Endothelial cell of umbilical vein (primary cell): ENCODE results near the gene DAB2IP. TPM values are rescaled to one million over a fixed set of nuclear protein-coding genes. Genes with fewer than 3 reads are reported as not detected.

Experiments
- BruUV-seq: library from RNA; stranded (reverse); fragments of 400-500 nt; replicated peaks from 2 replicates; lab custom pipeline; 2021; lab: Mats Ljungman, UMichigan
- CTCF ChIA-PET: fragments of 300-600, 350-600 bp; sonication (Branson Sonifier 250); formaldehyde crosslinking; loops from one replicate; lab custom pipeline; 2021; ENCODE audit warnings: antibody characterized with exemption, inconsistent platforms; lab: Charles Lee
- POLR2A ChIA-PET: fragments of 300-600, 350-600 bp; sonication (Branson Sonifier 250); formaldehyde crosslinking; loops from one replicate; lab custom pipeline; 2021; ENCODE audit warnings: antibody characterized with exemption, inconsistent platforms; lab: Charles Lee
- DNase-seq: peaks from one replicate; pipeline ENCODE4 v3.0.0-alpha.2; 2011; ENCODE audit warnings: low read depth, low spot score
- FAIRE-seq: peaks from 2 replicates; lab custom pipeline; 2011; peaks lifted over from hg19 to GRCh38; lab: Jason Lieb, UNC
- H2AFZ ChIP-seq: 2 replicates; pipeline ENCODE4 v1.6.0; 2012; ENCODE audit warnings: low read depth, low read length, control low read depth, inconsistent platforms
- H3K27ac ChIP-seq: 2 replicates; pipeline ENCODE4 v1.5.1; 2011; ENCODE audit warnings: low read depth, mild to moderate bottlenecking, control low read depth, low read length, moderate library complexity; ENCODE audit not compliant: insufficient read depth
- H3K27me3 ChIP-seq, 2 experiments: 2 replicates each; pipeline versions ENCODE4 v1.6.0 to v1.6.1; 2011; ENCODE audit warnings: low read length in 2 of 2, mixed read lengths in 1 of 2; ENCODE audit not compliant: control insufficient read depth in 2 of 2, insufficient read depth in 2 of 2
- H3K36me3 ChIP-seq, 2 experiments: 2 replicates in 1 of 2; 3 replicates in 1 of 2; pipeline ENCODE4 v1.5.1; 2011; ENCODE audit warnings: low read length in 2 of 2, mild to moderate bottlenecking in 1 of 2, moderate library complexity in 1 of 2; ENCODE audit not compliant: control insufficient read depth in 2 of 2, insufficient read depth in 2 of 2; ENCODE audit errors: extremely low read depth in 1 of 2
- H3K4me1 ChIP-seq: 3 replicates; pipeline ENCODE4 v1.5.1; 2011; ENCODE audit warnings: mild to moderate bottlenecking, low read length; ENCODE audit not compliant: control insufficient read depth, insufficient read depth; ENCODE audit errors: extremely low read depth
- H3K4me2 ChIP-seq: 2 replicates; pipeline ENCODE4 v1.6.1; 2011; ENCODE audit warnings: low read length, control low read depth, mixed read lengths; ENCODE audit not compliant: insufficient read depth
- H3K4me3 ChIP-seq, 3 experiments: fragments of 200-600 bp in 1 of 3; sonication (generic), shearing (Covaris generic) in 1 of 3; replicated peaks in 1 of 3; 2 replicates each; pipeline ENCODE4 v1.5.1; 2011 to 2016; ENCODE audit warnings: control low read depth in 3 of 3, low read length in 3 of 3, mild to moderate bottlenecking in 2 of 3, inconsistent platforms in 1 of 3, low read depth in 1 of 3, moderate library complexity in 1 of 3; ENCODE audit not compliant: insufficient read depth in 1 of 3
- H3K79me2 ChIP-seq: 2 replicates; pipeline ENCODE4 v1.6.0; 2012; ENCODE audit warnings: low read length, inconsistent platforms; ENCODE audit not compliant: control insufficient read depth, insufficient read depth
- H3K9ac ChIP-seq: replicated peaks from 2 replicates; pipeline ENCODE3; 2011; ENCODE audit warnings: low read length, control low read depth; ENCODE audit not compliant: insufficient read depth; ENCODE audit errors: extremely low read depth
- H3K9me1 ChIP-seq: replicated peaks from 3 replicates; pipeline ENCODE4 v1.6.0; 2011; ENCODE audit warnings: mild to moderate bottlenecking, low read length; ENCODE audit not compliant: control insufficient read depth, insufficient read depth; ENCODE audit errors: extremely low read depth
- H3K9me3 ChIP-seq: replicated peaks from 2 replicates; pipeline ENCODE4 v1.5.1; 2012; ENCODE audit warnings: low read length, inconsistent platforms; ENCODE audit not compliant: control insufficient read depth, insufficient read depth
- H4K20me1 ChIP-seq: replicated peaks from 2 replicates; pipeline ENCODE3; 2011; ENCODE audit warnings: mild to moderate bottlenecking, low read length; ENCODE audit not compliant: control insufficient read depth, insufficient read depth; ENCODE audit errors: extremely low read depth
- EZH2 ChIP-seq: IDR thresholded peaks from 2 replicates; pipeline ENCODE4 v1.6.1; 2012; ENCODE audit warnings: borderline replicate concordance, low read depth, mild to moderate bottlenecking, moderate library complexity, low read length, inconsistent platforms; ENCODE audit not compliant: severe bottlenecking
- FOS ChIP-seq: IDR thresholded peaks from 2 replicates; pipeline ENCODE4 v1.6.1; 2011; ENCODE audit warnings: mild to moderate bottlenecking, low read length, moderate library complexity, borderline replicate concordance; ENCODE audit not compliant: insufficient read depth
- GATA2 ChIP-seq: IDR thresholded peaks from 2 replicates; pipeline ENCODE4 v1.7.0; 2011; ENCODE audit warnings: low read depth, mild to moderate bottlenecking, moderate library complexity, mixed read lengths, low read length; ENCODE audit not compliant: insufficient read length, insufficient read depth
- JUN ChIP-seq: IDR thresholded peaks from 2 replicates; pipeline ENCODE4 v1.6.1; 2011; ENCODE audit warnings: borderline replicate concordance, low read depth; ENCODE audit not compliant: insufficient read length, insufficient read depth
- MYC ChIP-seq: IDR thresholded peaks from one replicate; pipeline ENCODE4 v1.6.1; 2011; ENCODE audit warnings: mild to moderate bottlenecking, low read depth, low read length
- POLR2A ChIP-seq: IDR thresholded peaks from 2 replicates; pipeline ENCODE4 v1.6.1; 2012; ENCODE audit warnings: low read depth, mild to moderate bottlenecking, control low read depth, low read length
- POLR2AphosphoS5 ChIP-seq: IDR thresholded peaks from 2 replicates; pipeline ENCODE4 v1.6.1; 2012; ENCODE audit warnings: low read depth, mild to moderate bottlenecking, control low read depth, low read length, moderate library complexity; ENCODE audit not compliant: insufficient read depth
- dilution Hi-C: fragments of 300-500 bp; cut with MboI; formaldehyde crosslinking; loops from one replicate; pipeline ENCODE4 v1.15.0; 2019; ENCODE audit warnings: low sequenced_read_pairs; ENCODE audit not compliant: extremely low pct_ligation_motif_present
- intact Hi-C: fragments of 100-400 bp; cut with micrococcal nuclease; formaldehyde crosslinking; loops from one replicate; pipeline ENCODE4 v1.10.0; 2022
- polyA plus RNA-seq, 4 experiments: library from polyadenylated mRNA; depleted of rRNA in 3 of 4; stranded (reverse) in 3 of 4; unstranded in 1 of 4; fragments of >200 nt; gene quantifications; 2 replicates each; pipeline versions ENCODE4 v1.2.1 to v1.2.3, GENCODE V29; 2011 to 2012; ENCODE audit warnings: missing spikeins in 1 of 4
- total RNA-seq: library from RNA; stranded (reverse); gene quantifications from 2 replicates; pipeline ENCODE4 v1.2.3, GENCODE V29; 2021
- TF ChIP-seq, protein P1 (sequence below): IDR thresholded peaks from 2 replicates; pipeline ENCODE4 v1.6.1; 2011; ENCODE audit not compliant: insufficient read depth, insufficient read length
- TF ChIP-seq, protein P2 (sequence below), 2 donors: IDR thresholded peaks; 1 replicate in 1 of 2; 2 replicates in 1 of 2; pipeline ENCODE4 v1.5.1; 2011; ENCODE audit warnings: low read length in 2 of 2, mild to moderate bottlenecking in 2 of 2, moderate library complexity in 2 of 2, control low read depth in 1 of 2, inconsistent platforms in 1 of 2, low read depth in 1 of 2; ENCODE audit not compliant: insufficient read depth in 1 of 2; ENCODE audit errors: extremely low read depth in 1 of 2

Gene DAB2IP
- total and polyA plus RNA-seq, 2 donors (not counting 3 experiments of a cell fraction or from before 2014, with no cell fraction given) = 29.2 to 53.6 TPM

DNA sequence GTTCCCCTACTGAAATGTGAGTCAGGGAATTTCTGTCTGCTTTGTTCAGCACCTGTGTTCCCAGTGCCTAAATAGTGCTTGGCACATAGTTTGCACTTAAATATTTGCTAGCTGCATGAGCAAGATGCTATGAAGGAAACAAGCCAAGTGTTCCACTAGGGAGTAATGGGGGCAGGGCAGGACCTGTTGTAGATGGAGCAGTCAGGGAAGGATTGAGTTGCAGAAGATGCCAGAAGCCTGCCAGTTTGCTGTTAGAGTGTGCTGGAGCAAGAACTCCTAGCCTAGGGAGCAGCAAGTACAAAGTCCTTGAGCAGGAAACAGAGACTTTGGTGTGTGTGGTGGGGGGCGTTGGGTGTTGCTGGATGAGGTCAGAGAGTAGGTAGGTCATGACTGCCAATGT lies 87.5 kb downstream of the DAB2IP start:
- Histone ChIP-seq H2AFZ (no peak overlapping the region), H3K4me3 (no peak overlapping the region), H3K79me2 (no peaks in the 10 kb centered on the region), H4K20me1 (no peaks in the 10 kb centered on the region), H3K4me2 (no peak overlapping the region), H3K9ac (no peak overlapping the region), H3K27ac (no peak overlapping the region), H3K9me1 (no peaks in the 10 kb centered on the region), H3K4me1 (peaks cover 31% of the 10 kb centered on the region), H3K36me3 (peaks cover 0 to 2% of the 10 kb centered on the region in 2 experiments), H3K27me3 (no peaks in the 10 kb centered on the region), H3K9me3 (no peaks in the 10 kb centered on the region)
- ChIA-PET POLR2A (no interaction called here), CTCF (interaction anchor here (1.7 kb wide), 1 partner anchor 218 kb away, joined by 3 read pairs; no protein-coding TSS in a partner anchor)
- intact Hi-C loops = no loop called here
- BruUV-seq = no TSS peak
- no peak for TF ChIP-seq POLR2AphosphoS5
- TF ChIP-seq, protein P1, sequence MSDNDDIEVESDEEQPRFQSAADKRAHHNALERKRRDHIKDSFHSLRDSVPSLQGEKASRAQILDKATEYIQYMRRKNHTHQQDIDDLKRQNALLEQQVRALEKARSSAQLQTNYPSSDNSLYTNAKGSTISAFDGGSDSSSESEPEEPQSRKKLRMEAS = no peak
- TF ChIP-seq JUN = no peak
- TF ChIP-seq FOS = no peak
- TF ChIP-seq, protein P2, sequence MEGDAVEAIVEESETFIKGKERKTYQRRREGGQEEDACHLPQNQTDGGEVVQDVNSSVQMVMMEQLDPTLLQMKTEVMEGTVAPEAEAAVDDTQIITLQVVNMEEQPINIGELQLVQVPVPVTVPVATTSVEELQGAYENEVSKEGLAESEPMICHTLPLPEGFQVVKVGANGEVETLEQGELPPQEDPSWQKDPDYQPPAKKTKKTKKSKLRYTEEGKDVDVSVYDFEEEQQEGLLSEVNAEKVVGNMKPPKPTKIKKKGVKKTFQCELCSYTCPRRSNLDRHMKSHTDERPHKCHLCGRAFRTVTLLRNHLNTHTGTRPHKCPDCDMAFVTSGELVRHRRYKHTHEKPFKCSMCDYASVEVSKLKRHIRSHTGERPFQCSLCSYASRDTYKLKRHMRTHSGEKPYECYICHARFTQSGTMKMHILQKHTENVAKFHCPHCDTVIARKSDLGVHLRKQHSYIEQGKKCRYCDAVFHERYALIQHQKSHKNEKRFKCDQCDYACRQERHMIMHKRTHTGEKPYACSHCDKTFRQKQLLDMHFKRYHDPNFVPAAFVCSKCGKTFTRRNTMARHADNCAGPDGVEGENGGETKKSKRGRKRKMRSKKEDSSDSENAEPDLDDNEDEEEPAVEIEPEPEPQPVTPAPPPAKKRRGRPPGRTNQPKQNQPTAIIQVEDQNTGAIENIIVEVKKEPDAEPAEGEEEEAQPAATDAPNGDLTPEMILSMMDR (IDR thresholded peaks at IDR 0.05; ENCODE audit: extremely low read depth in 1 of 2, insufficient read depth in 1 of 2, low read depth in 1 of 2, low read length in 2 of 2) = no peak
- TF ChIP-seq EZH2 = no peak
- TF ChIP-seq POLR2A = no peak
- TF ChIP-seq MYC = no peak
- no peak for TF ChIP-seq GATA2
- dilution Hi-C loops = no loop called here
- FAIRE-seq (no peak), DNase-seq (no peak)
